Spleen (tissue), 11 donors: ENCODE data around the gene CYP2C18. TPM values are rescaled to one million over a fixed set of nuclear protein-coding genes. Genes with fewer than 3 reads are reported as not detected.
"Not testable (repeated sequence)": the region's sequence is repeated elsewhere in the genome, so short reads cannot be mapped to it uniquely, and the experiment has no call there.

Source experiments
- DNase-seq: peaks from one replicate; pipeline ENCODE4 v3.0.0-alpha.2; 2020
- H3K27ac ChIP-seq, 8 donors: fragments of 200-600 bp; sonication (generic) in 7 of 8; 1 replicate in 4 of 8; 2 replicates in 4 of 8; pipeline versions ENCODE4 v1.5.0 to v1.8.0; 2016 to 2021; ENCODE audit warnings: inconsistent platforms in 4 of 8, mild to moderate bottlenecking in 4 of 8, moderate library complexity in 1 of 8
- H3K27me3 ChIP-seq, 7 donors: fragments of 200-600 bp; sonication (generic) in 6 of 7; replicated peaks in 1 of 7; 1 replicate in 4 of 7; 2 replicates in 3 of 7; pipeline versions ENCODE4 v1.5.0 to v1.8.0; 2016 to 2021; ENCODE audit warnings: inconsistent platforms in 3 of 7, mild to moderate bottlenecking in 1 of 7
- H3K36me3 ChIP-seq, 6 donors: fragments of 200-600 bp; sonication (generic) in 5 of 6; 1 replicate in 4 of 6; 2 replicates in 2 of 6; pipeline versions ENCODE4 v1.5.0 to v1.8.0; 2016 to 2021; ENCODE audit warnings: inconsistent platforms in 2 of 6
- H3K4me1 ChIP-seq, 6 donors: fragments of 200-600 bp; sonication (generic) in 5 of 6; 1 replicate in 3 of 6; 2 replicates in 3 of 6; pipeline versions ENCODE4 v1.5.0 to v1.8.0; 2016 to 2021; ENCODE audit warnings: inconsistent platforms in 3 of 6
- H3K4me3 ChIP-seq, 8 donors: fragments of 200-600 bp; sonication (generic) in 7 of 8; 1 replicate in 4 of 8; 2 replicates in 4 of 8; pipeline versions ENCODE4 v1.5.0 to v1.8.0; 2016 to 2021; ENCODE audit warnings: inconsistent platforms in 4 of 8, mild to moderate bottlenecking in 4 of 8, moderate library complexity in 2 of 8
- H3K9me3 ChIP-seq, 8 donors: fragments of 200-600 bp; sonication (generic) in 7 of 8; 1 replicate in 4 of 8; 2 replicates in 4 of 8; pipeline versions ENCODE4 v1.5.0 to v1.8.0; 2016 to 2021; ENCODE audit warnings: inconsistent platforms in 4 of 8
- POLR2A ChIP-seq, 3 donors: fragments of 450-650 bp; IDR thresholded peaks; one replicate each; pipeline ENCODE4 v1.5.1; 2017; ENCODE audit warnings: antibody characterized with exemption in 3 of 3, mild to moderate bottlenecking in 1 of 3
- POLR2AphosphoS5 ChIP-seq, 3 donors: sonication (generic); formaldehyde crosslinking; IDR thresholded peaks; one replicate each; pipeline ENCODE4 v1.5.1; 2017; ENCODE audit warnings: antibody characterized with exemption in 3 of 3
- WGBS, 5 donors: extraction: QIAGEN DNeasy Blood & Tissue Kit in 3 of 5; methylation state at CpG; one replicate each; pipeline versions ENCODE4 v1.1.5 to v1.1.7; 2013 to 2018; 5-methylcytosine and 5-hydroxymethylcytosine counted together
- intact Hi-C: fragments of 100-400 bp; cut with DNase I; formaldehyde crosslinking; loops from one replicate; pipeline ENCODE4 v1.15.0; 2023; ENCODE audit warnings: low total_unique reads
- polyA plus RNA-seq, 3 donors: library from polyadenylated mRNA; stranded (reverse); fragments of 200-250 nt; gene quantifications; one replicate each; pipeline ENCODE4 v1.2.1, GENCODE V29; 2013
- total RNA-seq, 7 donors: library from RNA; depleted of rRNA in 3 of 7; stranded (reverse); fragments of >200 nt in 3 of 7; fragmentation: NEBNext Ultra II Directional in 4 of 7; extraction: Animal tissue kit (Norgen Biotek cat#: 25700) in 4 of 7; gene quantifications; one replicate each; pipeline versions ENCODE4 v1.1.0 to v1.2.1, GENCODE V29; 2016 to 2021
- TF ChIP-seq, protein P1 (sequence below), 11 experiments: fragments of 200-600 bp in 7 of 11; fragments of 450-650 bp in 4 of 11; sonication (generic) in 4 of 11; IDR thresholded peaks in 8 of 11; conservative IDR thresholded peaks in 3 of 11; 1 replicate in 7 of 11; 2 replicates in 4 of 11; pipeline versions ENCODE4 v1.4.0 to v1.8.0; 2016 to 2021; ENCODE audit warnings: antibody characterized with exemption in 11 of 11, inconsistent platforms in 4 of 11, mild to moderate bottlenecking in 1 of 11
- donor health status: healthy with polysubstance abuse.
- donor health status: DM: no; HTN: no; CAD: no; lungs with moderate emphysema.
- donor health status: DM: no; HTN: no; CAD: no.
- donor health status: Bipolar disorder and iron deficiency.
- donor health status: healthy.
- donor health status: DM: no; HTN: no; CAD: no.
- donor health status: DM: yes; HTN: yes; CAD: no.

The CYP2C18 gene
- total and polyA plus RNA-seq, 10 donors: not detected

DNA sequence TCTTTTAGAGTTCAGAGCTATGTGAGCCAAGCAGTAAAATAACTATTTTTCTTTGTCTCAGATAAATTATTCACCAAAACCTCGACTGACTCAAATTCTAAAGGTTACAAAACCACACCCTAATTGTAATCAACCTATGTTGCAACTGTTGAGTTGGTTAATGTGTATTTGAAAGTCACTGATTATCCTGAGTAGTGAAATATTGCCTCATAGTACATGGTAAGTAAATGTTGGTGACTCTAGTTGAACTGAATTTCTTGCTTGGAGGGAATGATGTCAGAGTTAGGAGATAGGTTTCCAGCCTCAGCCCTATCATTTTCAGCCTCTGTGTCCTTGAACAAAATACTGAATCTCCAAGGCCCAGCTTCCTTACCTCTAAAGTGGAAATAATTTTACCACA lies 3.0 kb upstream of the CYP2C18 start:
- H3K4me3 ChIP-seq: no peak overlapping the region
- H3K27ac ChIP-seq: no peak overlapping the region
- intact Hi-C loops: no loop called here
- no peaks in the 10 kb centered on the region for H3K36me3 ChIP-seq
- TF ChIP-seq POLR2AphosphoS5 (IDR thresholded peaks at IDR 0.05): no peak
- TF ChIP-seq, protein P1, sequence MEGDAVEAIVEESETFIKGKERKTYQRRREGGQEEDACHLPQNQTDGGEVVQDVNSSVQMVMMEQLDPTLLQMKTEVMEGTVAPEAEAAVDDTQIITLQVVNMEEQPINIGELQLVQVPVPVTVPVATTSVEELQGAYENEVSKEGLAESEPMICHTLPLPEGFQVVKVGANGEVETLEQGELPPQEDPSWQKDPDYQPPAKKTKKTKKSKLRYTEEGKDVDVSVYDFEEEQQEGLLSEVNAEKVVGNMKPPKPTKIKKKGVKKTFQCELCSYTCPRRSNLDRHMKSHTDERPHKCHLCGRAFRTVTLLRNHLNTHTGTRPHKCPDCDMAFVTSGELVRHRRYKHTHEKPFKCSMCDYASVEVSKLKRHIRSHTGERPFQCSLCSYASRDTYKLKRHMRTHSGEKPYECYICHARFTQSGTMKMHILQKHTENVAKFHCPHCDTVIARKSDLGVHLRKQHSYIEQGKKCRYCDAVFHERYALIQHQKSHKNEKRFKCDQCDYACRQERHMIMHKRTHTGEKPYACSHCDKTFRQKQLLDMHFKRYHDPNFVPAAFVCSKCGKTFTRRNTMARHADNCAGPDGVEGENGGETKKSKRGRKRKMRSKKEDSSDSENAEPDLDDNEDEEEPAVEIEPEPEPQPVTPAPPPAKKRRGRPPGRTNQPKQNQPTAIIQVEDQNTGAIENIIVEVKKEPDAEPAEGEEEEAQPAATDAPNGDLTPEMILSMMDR (IDR thresholded peaks at IDR 0.05 in 8 of 11, conservative IDR thresholded peaks at IDR 0.05 in 3 of 11): no peak
- WGBS, 5 donors: 27 to 56% (median 47%) methylated on average over 1 of the region's 1 CpG
- peaks cover 0 to 8% (median 0%) of the 10 kb centered on the region in 7 donors for H3K27me3 ChIP-seq
- no peaks in the 10 kb centered on the region for H3K4me1 ChIP-seq
- H3K9me3 ChIP-seq: peaks cover 0 to 7% (median 6%) of the 10 kb centered on the region in 8 donors
- no peak for DNase-seq

DNA sequence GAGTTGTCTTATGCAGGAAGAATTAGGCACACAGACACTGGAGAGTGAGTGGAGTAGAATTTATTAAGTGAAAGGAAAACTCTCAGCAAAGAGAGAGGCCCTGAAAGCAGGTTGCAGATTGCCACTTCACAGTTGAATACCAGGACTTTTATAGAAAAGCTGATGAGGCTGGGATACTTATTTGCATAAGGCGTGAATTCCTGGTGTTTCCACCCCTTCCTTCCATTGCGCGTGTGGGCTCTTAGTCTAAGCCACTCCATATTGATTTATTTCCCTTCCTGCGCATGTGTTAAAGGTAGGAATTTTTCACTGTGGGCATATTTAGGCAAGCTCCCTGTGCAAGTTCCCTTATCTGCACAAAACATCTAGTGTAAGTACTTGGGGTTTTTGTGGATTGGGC lies 893 bp upstream of the CYP2C18 start:
- H3K4me1 ChIP-seq, H3K36me3 ChIP-seq, intact Hi-C loops, H3K4me3 ChIP-seq, DNase-seq, H3K27ac ChIP-seq, H3K27me3 ChIP-seq: not testable (repeated sequence)
- H3K9me3 ChIP-seq: peaks cover 0 to 15% (median 10%) of the 10 kb centered on the region in 8 donors
- 56 to 73% (median 64%) methylated on average over 4 of the region's 4 CpGs for WGBS, 5 donors

DNA sequence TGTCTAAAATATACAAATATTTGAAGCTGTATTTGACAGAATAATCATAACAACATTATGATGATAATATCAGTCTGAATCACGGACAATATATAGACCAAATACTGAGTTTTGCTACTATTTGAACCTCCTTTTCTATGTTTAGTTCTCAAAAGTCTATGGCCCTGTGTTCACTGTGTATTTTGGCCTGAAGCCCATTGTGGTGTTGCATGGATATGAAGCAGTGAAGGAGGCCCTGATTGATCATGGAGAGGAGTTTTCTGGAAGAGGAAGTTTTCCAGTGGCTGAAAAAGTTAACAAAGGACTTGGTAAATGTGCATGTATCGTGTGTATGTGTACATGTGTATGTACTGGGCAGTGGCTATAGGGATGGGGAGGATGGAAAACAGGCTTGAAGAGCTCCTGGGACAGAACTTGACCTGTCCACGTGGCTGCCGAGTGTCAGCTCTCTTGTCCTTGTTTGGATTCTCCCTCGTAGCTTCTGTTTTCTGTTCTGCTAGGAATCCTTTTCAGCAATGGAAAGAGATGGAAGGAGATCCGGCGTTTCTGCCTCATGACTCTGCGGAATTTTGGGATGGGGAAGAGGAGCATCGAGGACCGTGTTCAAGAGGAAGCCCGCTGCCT lies 4.2 kb downstream of the CYP2C18 start:
- no peaks in the 10 kb centered on the region for H3K36me3 ChIP-seq
- no peaks in the 10 kb centered on the region for H3K4me1 ChIP-seq
- peaks cover 0 to 6% (median 0%) of the 10 kb centered on the region in 7 donors for H3K27me3 ChIP-seq
- no peak overlapping the region for H3K27ac ChIP-seq
- WGBS, 5 donors: 82 to 90% (median 86%) methylated on average over 11 of the region's 11 CpGs
- no peak for TF ChIP-seq POLR2AphosphoS5 (IDR thresholded peaks at IDR 0.05)
- TF ChIP-seq, protein P1 (IDR thresholded peaks at IDR 0.05 in 8 of 11, conservative IDR thresholded peaks at IDR 0.05 in 3 of 11): no peak
- no peak for TF ChIP-seq POLR2A (IDR thresholded peaks at IDR 0.05)
- DNase-seq: no peak
- H3K9me3 ChIP-seq: peaks cover 0 to 22% (median 10%) of the 10 kb centered on the region in 8 donors
- H3K4me3 ChIP-seq: no peak overlapping the region
- intact Hi-C loops: no loop called here

DNA sequence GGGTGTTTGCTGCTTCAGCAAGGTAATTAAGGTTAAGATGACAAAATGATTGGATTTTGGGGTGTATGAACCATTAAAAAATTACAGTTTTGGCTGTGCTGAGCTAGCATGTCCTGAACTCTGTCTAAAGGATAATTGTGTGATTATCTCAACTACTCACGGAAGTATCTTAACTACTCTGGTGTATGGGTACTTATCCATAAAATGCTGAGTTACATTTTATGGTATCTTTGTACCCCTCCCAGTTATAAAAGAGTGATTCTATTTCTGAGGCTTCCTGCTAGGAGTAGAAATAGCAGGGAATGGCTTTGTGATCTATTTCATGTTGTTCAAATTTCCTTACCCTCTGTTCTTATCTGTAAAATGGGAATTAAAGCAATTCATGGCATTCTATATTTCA lies 22.6 kb downstream of the CYP2C18 start:
- TF ChIP-seq, protein P1 (IDR thresholded peaks at IDR 0.05 in 8 of 11, conservative IDR thresholded peaks at IDR 0.05 in 3 of 11): no peak
- no peak for TF ChIP-seq POLR2A (IDR thresholded peaks at IDR 0.05)
- TF ChIP-seq POLR2AphosphoS5 (IDR thresholded peaks at IDR 0.05): no peak
- H3K4me1 ChIP-seq: no peaks in the 10 kb centered on the region
- intact Hi-C loops: no loop called here

More for the DNA sequence above, 22.6 kb downstream of the CYP2C18 start:
- Histone ChIP-seq H3K27ac (no peak overlapping the region), H3K36me3 (no peaks in the 10 kb centered on the region), H3K9me3 (peaks cover 0 to 21% (median under 1%) of the 10 kb centered on the region in 8 donors), H3K4me3 (no peak overlapping the region), H3K27me3 (no peaks in the 10 kb centered on the region)
- 85 to 100% (median 89%) methylated on average over 1 of the region's 1 CpG for WGBS, 5 donors
- no peak for DNase-seq
